HuH-7 (cell line): ENCODE measurements around the gene IFNGR2.
"Not testable (repeated sequence)": the region's sequence is repeated elsewhere in the genome, so short reads cannot be mapped to it uniquely, and the experiment has no call there.

ENCODE experiments used
- DNase-seq: peaks from one replicate; pipeline ENCODE4 v3.0.0; 2011; ENCODE audit warnings: low spot score

Gene IFNGR2

DNA sequence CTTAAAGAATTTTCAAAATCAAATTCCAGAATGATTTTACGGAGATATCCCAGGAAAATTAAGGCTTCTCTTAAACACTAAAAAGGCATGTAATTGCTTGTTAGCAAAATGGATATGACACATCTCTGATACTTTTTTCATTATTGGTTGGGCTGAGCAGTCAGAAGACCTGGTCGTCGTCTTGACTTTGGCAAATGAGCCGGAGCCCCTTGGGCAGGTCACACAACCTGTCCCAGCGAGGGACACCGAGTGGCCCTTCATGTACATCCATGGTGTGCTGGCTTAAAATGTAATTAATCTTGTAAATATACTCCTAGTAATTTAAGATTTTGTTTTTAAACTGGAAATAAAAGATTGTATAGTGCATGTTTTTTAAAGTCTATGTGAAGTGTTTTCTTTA, 33.9 kb downstream of the IFNGR2 start:
- no peak for DNase-seq

DNA sequence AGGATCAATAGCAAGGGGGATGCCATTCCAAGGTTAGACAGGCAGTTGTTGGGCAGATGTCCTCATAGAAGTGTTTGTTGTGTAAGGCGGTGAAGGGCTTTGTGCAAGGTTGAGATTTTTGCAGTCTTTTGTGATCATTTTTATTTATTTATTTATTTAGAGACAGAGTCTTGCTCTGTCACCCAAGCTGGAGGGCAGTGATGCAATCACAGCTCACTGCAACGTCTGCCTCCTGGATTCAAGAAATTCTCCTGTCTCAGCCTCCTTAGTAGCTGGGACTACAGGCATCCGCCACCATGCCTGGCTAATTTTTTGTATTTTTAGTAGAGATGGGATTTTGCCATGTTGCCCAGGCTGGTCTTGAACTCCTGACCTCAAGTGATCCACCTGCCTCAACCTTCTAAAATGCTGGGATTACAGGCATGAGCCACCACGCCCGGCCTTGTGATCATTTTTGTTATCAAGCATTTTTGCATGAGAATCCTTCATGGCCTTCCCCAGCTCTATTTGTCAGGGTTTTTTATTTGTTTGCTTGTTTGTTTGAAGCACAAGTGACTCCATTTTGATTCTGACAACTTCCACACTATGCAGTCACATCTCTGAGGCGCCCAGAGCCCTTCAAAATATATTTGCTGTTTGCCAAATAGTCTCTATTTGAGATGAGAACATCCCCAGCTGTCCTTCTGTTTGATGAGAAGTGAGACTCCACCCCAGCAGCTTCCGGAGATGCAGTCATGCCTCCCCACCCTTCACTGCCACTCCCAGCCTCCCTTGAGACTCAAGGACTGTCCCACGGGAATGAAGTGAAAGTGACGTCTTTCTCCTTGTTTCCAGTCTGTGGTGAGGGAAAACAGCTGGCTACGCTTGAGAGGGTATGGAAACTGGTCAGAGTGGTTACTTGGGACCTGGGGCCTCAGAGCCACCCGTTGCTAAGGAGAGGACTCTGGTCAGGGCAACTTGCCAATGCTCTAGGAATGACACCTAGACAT, 38.6 kb downstream of the IFNGR2 start:
- DNase-seq: no peak

- no peak for DNase-seq
These were observed 40.0 kb downstream of the IFNGR2 start for GRCh38 chr21:33443194-33443593.

DNA sequence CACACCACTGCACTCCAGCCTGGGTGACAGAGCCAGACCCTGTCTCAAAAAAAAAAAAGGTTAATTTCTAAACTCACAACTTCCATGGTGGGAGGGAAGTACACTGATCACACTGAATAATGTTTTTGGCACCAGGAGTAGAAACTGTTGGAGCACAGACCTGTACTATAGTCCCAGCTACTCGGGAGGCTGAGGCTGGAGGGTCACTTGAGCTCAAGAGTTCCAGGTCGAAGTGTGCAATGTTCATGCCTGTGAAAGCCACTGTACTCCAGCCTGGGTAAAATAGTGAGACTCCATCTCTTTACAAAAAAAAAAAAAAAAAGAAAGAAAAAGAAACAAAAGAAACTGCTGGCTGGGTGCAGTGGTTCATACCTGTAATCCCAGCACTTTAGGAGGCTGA, 41.3 kb downstream of the IFNGR2 start:
- no peak for DNase-seq

DNA sequence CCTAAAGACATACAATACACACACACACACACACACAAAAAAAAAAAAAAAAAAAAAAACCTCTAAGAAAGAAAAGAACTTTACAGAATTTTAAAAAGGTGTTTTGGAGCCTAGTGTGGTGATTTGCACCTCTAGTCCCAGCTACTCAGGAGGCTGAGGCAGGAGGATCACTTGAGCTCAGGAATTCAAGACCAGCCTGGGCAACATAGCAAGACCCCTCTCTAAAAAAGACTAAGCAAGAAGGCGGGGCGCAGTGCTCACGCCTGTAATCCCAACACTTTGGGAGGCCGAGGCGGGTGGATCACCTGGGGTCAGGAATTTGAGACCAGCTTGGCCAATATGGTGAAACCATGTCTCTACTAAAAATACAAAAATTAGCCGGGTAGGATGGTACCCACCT, 43.4 kb downstream of the IFNGR2 start:
- not testable (repeated sequence) for DNase-seq

- no peak for DNase-seq
These were observed 46.4 kb downstream of the IFNGR2 start for GRCh38 chr21:33449616-33450015.

GRCh38 chr21:33451634-33452071, 48.4 kb downstream of the IFNGR2 start:
- DNase-seq: no peak

DNA sequence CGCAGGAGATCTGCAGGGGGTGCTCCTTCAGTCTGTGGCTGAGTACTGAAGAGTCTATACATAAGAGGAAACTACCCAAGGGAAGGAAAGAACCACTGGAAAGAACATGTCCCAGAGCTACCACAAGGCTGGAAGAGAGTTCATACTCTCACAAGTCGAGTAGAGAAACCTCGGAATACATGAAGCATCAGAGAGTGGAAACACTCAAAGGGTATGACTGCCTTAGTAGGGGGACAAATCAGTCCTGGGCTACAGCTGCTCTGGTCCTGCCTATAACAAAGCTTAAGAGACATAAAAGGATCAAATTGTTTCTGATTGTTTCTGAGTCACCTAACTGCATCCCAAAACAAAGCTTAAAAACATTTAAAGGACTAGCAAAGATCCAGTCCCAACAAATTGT, 49.1 kb downstream of the IFNGR2 start:
- DNase-seq: no peak

DNA sequence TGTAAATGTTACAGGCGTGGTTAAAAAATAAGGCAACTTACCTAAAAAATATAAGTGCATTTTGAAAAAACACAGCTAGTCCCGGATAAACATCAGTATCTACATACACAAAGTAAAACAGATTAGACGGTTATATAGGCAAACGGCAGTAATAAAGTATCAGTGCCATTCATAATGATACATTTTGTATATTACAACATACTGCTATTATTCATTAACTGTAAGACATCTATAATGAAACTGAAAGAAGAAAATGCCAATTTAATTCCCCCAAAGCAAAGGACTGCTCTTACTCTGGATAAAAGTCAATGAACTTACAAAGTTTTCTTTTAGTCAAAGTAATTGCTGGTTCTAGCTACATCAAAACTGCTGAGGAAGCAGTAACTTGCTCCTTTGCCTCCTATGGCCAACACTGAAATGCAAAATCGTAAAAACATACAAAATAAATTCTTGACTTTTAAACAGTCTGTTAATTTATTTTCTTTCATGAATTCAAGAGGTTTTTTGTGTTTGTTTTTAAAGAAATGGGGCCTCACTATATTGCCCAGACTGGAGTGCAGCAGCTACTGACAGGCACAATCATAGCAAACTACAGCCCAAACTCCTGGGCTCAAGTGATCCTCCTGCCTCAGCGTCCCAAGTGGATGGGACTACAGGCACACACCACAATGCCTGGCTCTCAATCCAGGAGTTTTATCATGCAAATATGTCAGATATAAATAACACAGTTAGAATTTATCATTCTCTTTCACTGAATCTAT, 52.7 kb downstream of the IFNGR2 start:
- no peak for DNase-seq

- DNase-seq: no peak
These were observed 55.6 kb downstream of the IFNGR2 start for GRCh38 chr21:33458861-33459260.

DNA sequence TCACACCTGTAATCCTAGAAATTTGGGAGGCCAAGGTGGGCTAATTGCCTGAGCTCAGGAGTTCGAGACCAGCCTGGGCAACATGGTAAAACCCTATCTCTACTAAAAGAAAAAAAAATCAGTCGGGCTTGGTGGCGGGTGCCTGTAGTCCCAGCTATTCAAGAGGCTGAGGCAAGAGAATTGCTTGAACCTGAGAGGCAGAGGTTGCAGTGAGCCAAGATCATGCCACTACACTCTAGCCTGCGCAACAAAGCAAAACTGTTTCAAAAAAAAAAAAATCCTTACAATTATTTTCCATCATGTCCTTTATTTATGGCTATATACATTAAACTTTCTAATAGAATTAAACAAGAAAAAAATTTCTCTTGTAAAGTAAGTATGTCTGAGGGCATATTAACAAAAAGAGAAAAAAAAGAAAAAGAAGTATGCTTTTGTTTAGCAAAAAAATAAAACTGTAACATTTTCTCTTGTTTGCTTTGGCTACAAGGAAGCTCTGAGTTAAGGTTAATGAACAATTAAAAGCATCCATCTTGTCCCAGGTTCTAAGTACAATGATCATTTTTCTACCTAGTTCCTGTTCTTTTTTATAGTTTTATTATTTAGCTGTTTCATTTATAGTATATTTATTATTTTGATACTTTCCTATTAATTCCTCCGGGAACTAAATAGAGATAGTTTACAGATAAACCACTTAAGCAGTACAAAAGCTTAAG, 58.5 kb downstream of the IFNGR2 start:
- no peak for DNase-seq

- not testable (repeated sequence) for DNase-seq
These were observed 66.0 kb downstream of the IFNGR2 start for GRCh38 chr21:33469183-33469582.

DNA sequence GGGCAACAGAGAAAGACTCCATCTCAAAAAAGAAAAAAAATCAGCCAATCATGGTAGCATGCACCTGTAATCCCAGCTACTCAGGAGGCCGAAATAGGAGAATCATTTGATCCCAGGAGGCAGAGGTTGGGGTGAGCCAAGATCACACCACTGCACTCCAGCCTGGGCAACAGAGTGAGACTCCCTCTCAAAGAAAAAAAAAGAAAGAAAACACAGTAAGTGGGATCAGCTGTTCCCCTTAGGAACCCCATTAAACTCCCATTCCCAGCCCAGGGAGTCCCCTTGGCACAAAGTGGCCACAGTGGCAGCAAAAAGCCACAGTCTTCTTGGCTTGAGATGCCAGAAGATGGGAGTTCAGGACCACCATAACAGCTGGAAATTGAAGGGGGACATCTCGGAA, 67.5 kb downstream of the IFNGR2 start:
- DNase-seq: no peak

GRCh38 chr21:33473344-33473743, 70.1 kb downstream of the IFNGR2 start:
- DNase-seq: no peak

DNA sequence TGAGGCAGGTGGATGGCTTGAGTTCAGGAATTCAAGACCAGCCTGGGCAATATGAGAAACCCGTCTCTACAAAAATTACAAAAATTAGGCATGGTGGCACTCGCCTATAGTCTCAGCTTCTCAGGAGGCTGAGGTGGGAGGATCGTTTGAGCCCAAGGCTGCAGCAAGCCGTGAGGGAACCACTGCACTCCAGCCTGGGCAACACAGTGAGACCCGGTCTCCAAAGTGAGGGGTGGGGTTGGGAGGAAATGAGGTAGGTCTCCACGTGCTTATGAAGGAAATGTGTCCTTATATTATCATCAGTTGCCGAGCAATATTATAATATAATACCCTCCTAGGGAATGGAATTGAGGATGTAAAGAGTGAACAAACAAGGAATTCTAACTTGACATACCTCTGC, 73.9 kb downstream of the IFNGR2 start:
- DNase-seq: no peak

- DNase-seq: no peak
These were observed 75.0 kb downstream of the IFNGR2 start for GRCh38 chr21:33478182-33478581.

DNA sequence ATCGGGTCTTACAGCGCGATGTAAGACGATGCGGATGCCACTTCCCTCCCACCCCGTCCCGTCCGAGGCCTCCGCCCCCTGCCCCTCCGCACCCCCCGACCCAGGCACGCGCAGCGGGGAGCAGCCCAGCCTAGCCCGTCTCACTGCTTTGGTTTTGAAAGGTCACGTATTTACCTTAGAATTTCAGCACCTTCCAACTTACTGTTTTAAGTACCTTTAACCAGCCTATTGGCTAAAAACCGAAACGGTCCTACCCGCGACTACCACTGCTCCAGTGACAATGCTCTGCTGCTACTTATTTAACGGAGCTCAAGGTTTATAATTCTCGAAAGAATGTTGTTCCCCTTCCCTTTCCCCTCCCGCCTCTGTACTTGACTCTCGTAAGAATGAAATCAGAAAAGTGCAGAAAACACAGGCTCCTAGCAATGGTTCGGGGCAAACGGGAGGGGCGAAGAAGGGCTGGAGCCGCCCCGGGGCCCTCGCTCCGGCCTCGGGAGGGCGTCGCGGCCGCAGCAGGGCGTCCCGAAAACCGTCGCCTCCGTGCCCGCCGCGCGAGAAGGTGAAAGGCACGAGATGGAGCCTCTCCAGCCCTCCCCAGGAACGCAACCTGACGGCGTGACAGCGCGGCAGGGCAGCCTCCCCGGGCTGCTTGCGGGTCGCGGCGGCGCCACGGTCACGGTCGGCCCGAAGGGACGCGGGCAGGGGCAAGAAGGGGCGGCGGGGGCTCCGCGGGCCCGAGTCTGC, 75.9 kb downstream of the IFNGR2 start:
- DNase-seq: peak; percentile 18

GRCh38 chr21:33479679-33480480, 76.7 kb downstream of the IFNGR2 start, which contains the start of gene TMEM50B:
Gene TMEM50B (minus strand): TSS chr21:33479974. CDS start chr21:33468885, 11,089 bp downstream.
- DNase-seq: peak; percentile 92

DNA sequence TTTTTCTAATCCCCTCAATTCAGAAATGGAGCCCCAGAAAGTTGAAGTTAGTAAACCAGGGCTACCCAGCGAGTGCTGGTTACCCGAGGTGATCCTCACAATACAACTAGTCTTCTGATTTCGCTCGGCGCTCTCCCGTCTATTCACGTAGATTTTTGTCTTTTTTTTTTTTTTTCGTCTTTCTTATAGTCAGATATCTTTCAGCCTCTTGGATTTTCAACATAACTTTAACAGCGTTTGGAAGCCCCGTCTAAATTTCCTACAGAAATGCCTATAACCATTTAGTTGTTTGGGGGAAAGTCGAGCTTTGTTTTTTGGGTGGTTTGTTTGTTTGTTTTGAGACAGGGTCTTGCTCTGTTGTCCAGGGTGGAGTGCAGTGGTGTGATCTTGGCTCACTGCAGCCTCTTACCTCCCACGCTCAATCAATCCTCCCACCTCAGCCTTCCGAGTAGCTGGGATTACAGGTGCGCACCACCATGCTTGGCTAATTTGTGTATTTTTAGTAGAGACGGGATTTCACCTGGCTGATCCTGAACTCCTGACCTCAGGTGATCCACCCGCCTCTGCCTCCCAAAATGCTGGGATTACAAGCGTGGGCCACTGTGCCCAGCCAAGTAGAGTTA, 77.4 kb downstream of the IFNGR2 start:
- no peak for DNase-seq

DNA sequence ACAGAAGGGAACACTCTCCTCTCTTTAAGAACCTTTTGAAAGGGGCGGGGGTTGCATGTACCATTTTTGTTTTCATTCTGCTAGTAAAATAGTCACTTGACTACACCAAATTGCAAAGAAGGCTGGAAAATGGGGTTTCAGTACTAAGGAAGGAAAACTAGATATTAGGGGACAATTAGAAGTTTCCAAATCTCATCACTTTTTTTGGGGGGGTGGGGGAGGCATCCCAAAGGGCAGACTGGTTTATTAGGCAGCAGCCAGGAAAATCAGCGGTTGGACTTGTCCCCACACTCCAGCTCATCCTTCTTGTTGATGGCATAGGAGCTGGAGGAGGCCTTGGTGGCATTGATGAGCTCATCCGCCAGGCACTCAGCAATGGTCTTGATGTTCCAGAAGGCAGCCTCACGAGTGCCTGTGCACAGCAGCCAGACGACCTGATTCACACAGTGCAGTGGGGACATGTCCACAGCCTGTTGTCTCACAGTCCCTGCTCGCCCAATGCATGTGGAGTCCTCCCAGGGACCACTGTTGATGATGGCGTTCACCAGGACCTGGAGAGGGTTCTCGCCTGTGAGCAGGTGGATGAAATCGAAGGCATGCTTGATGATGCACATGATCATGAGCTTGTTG, 78.2 kb downstream of the IFNGR2 start:
- no peak for DNase-seq
